NCI-H446 (cell line): Measurements from ENCODE around the gene KCNS3.

Source experiments
- DNase-seq, 2 experiments: peaks; one replicate each; lab custom pipeline; 2025; lab: John Stamatoyannopoulos, UW

The KCNS3 gene

GRCh38 chr2:17878281-17879136 is at the start of gene KCNS3:
KCNS3 (plus strand) TSS chr2:17878667; CDS start chr2:17931009, 52,342 bp downstream.
- peak in 1 of 2 experiments; percentile 61 for DNase-seq

GRCh38 chr2:17830053-17831034 is 48.1 kb upstream of the KCNS3 start:
- no peak for DNase-seq

GRCh38 chr2:17835516-17835915 is 43.0 kb upstream of the KCNS3 start:
- no peak for DNase-seq

- DNase-seq: no peak
These were observed 38.5 kb upstream of the KCNS3 start for GRCh38 chr2:17839959-17840358.

- DNase-seq: no peak
These were observed 35.0 kb upstream of the KCNS3 start for GRCh38 chr2:17843457-17843856.

GRCh38 chr2:17845806-17846205 is 32.7 kb upstream of the KCNS3 start:
- DNase-seq: no peak

GRCh38 chr2:17846676-17847075 is 31.8 kb upstream of the KCNS3 start:
- no peak for DNase-seq

GRCh38 chr2:17847236-17847635 is 31.2 kb upstream of the KCNS3 start:
- DNase-seq: no peak

GRCh38 chr2:17849275-17849674 is 29.2 kb upstream of the KCNS3 start:
- no peak for DNase-seq

- DNase-seq: no peak
These were observed 28.3 kb upstream of the KCNS3 start for GRCh38 chr2:17850151-17850550.

GRCh38 chr2:17851731-17852585 is 26.5 kb upstream of the KCNS3 start:
- DNase-seq: peak; percentile 50 to 85

GRCh38 chr2:17853799-17854198 is 24.7 kb upstream of the KCNS3 start:
- DNase-seq: no peak

GRCh38 chr2:17857021-17857420 is 21.4 kb upstream of the KCNS3 start:
- peak in 1 of 2 experiments; percentile 28 for DNase-seq

GRCh38 chr2:17858064-17858463 is 20.4 kb upstream of the KCNS3 start:
- no peak for DNase-seq

- no peak for DNase-seq
These were observed 14.9 kb upstream of the KCNS3 start for GRCh38 chr2:17863539-17863938.

GRCh38 chr2:17864676-17865075 is 13.8 kb upstream of the KCNS3 start:
- DNase-seq: no peak

- no peak for DNase-seq
These were observed 11.3 kb upstream of the KCNS3 start for GRCh38 chr2:17867133-17867532.

- DNase-seq: no peak
These were observed 9.3 kb upstream of the KCNS3 start for GRCh38 chr2:17869128-17869527.

GRCh38 chr2:17871639-17872038 is 6.8 kb upstream of the KCNS3 start:
- no peak for DNase-seq

GRCh38 chr2:17873021-17873420 is 5.4 kb upstream of the KCNS3 start:
- no peak for DNase-seq

- no peak for DNase-seq
These were observed 1.9 kb upstream of the KCNS3 start for GRCh38 chr2:17876590-17876989.

GRCh38 chr2:17877811-17878280 is 621 bp upstream of the KCNS3 start:
- no peak for DNase-seq
